Eye (tissue), 1 donor: ENCODE data around the gene SH3TC2.
A peak's percentile ranks its signal among the peaks of the same experiment; 100 is the strongest.
"Not testable (repeated sequence)": the region's sequence is repeated elsewhere in the genome, so short reads cannot be mapped to it uniquely, and the experiment has no call there.

Experiments used
- DNase-seq: peaks from one replicate; pipeline ENCODE4 v3.0.0-alpha.2; 2015

SH3TC2 gene

DNA sequence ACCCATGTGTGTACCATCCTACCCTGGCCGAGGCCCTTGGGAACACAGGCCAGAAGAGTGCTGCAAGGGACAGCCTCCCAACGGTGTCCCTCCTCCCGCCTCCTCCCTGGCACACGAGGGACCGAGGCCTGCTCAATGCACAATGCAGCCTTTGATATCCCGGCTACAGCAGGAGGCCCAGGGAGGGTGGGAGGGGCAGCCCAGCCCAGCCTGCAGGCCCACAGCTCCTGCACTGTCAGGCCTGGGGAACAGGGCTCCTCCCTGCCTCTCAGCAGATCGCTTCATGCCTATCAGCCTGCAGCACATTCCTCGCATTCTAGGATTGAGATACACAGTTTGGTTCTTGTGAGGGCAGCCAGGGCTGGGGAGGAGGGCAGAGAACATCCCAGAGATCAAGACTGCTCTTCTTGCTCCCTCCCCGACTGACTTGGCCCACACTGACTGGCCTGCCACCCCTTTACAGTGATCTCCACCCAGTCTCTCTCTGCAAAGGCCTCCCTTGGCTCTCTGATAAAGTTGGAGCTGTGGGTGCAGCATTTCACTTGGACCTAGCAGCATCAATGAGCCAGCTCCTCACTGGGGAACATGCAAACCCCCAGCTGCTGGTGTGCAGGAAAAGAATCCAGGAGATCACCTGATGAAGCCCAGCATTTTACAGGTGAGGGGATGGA lies at the start of gene SH3TC2:
SH3TC2 (minus strand) TSS at position 46 of the 671 bp plus-strand sequence; CDS start at position 6, 40 bp downstream.
- peak; percentile 77 for DNase-seq

DNA sequence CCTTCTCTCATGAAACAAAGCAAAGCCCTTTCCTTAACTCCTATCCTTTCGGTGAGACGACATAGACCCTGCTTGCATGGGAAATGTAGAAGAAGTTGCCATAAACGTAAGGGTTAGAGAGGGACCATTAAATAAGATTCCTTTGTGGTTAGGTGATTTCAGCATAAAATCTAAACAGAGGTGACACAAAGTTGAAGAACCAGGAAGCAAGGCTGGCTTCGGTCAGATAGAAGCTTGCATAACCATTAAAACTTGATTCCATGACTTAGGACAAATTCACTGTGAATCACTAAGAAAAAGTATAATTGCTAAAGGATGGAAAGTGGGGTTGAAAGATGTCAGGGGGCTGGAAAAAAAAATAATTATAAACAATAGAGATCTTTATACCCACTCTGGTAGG lies 47.5 kb upstream of the SH3TC2 start:
- no peak for DNase-seq

DNA sequence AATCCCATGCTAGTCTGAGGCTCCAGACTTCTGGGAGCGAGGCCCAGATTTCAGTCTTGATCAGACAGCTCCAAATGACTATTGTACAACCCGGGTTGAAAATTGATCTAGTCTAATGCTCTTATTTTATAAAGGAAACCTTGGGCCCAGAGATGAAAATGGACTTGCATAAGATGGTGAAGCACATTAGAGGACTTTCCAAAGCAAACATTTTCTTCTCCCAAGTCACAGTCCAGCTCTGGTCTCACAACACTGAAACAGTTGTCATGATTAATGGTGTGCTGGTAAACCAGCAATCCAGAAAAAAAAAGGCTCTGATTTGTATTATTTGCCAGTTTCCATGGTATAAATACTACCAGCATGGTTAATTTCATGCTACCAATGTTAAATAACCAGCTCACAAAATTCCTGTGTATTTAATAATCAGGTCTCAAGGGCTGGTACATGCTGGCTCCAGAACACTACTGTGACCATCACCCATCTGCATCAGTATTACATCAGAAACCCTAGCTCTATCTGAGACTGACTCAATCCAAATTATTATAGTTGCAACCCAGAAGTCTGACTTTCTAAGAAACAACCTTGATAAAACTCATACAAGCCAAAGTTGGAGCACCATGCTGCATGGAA lies 45.9 kb upstream of the SH3TC2 start:
- no peak for DNase-seq

DNA sequence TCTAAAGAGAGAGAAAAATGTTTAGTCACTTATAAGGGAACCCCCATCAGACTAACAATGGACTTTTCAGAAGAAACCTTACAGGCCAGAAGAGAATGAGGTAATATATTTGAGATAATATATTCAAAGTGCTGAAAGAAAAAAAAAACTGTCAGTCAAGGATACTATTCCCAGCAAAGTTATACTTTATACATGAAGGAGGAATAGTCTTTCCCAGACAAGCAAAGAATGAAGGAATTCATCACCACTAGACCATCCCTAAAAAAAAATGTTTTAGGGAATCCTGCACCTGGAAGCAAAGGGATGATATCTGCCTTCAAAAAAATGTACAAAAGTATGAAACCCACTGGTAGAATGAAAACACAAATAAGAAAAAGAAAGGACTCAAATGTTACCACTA lies 37.5 kb upstream of the SH3TC2 start:
- no peak for DNase-seq

DNA sequence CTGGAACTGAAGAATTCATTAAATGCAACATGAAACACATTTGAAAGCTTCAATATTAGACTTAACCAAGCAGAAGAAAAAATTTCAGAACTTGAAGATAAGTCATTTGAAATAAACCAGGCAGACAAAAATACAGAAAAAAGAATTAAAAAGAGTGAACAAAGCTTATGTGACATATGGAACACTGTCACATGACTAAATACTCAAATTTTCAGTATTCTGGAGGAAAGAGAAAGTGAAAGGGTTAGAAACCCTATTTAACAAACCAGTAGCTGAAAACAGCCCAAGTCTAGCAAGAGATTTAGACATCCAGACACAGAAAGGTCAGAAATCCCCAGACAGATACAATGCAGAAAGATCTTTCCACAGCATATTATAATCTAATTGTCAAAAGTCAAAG lies 37.1 kb upstream of the SH3TC2 start:
- DNase-seq = no peak

DNA sequence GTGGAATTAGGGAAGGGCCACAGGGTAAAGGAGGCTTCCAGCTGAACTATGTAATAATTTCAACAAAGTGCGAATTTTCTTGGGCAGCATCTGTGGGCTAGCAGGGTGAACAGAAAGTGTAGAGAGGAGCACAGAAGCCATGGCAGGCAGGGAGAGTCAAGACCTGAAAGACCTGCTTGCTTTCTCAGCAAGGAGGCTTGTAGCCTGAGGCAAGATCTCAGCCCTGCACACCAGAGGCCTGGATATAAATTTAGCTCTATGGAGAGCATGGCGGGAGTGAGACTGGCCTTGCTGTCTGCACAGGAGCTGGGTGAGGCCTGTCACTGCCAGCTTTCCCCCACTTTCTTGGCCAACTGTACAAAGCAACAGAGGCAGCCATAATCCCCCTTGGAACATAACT lies 32.1 kb upstream of the SH3TC2 start:
- no peak for DNase-seq

DNA sequence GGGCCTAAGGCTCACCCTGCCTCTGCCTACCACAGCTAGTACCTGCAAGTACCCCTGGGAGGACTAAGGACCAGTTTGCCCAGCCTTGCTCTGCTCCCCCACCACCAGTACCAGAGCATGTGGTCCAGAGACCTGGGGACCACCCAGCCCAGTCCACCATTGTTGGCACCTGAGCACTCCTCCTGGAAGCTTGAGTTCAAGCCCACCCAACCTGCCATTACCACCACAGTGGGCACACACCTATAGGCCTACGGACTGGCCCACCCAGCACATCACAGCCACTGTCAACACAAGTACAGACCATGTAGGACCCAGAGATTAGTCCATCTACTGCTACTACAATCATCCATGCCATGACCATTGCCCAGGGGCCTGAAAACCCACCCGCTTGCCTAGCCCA lies 30.8 kb upstream of the SH3TC2 start:
- DNase-seq = no peak

DNA sequence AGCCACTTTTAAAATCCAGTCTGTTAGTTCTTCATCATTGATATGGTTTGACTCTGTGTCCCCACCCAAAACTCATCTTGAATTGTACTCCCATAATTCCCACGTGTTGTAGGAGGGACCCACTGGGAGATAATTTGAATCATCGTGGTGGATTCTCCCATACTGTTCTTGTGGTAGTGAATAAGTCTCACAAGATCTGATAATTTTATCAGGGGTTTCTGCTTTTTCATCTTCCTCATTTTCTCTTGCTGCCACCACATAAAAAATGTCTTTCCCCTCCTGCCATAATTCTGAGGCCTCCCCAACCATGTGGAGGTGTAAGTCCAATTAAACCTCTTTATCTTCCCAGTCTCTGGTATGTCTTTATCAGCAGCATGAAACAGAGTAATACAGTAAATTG lies 26.9 kb upstream of the SH3TC2 start:
- DNase-seq = no peak

DNA sequence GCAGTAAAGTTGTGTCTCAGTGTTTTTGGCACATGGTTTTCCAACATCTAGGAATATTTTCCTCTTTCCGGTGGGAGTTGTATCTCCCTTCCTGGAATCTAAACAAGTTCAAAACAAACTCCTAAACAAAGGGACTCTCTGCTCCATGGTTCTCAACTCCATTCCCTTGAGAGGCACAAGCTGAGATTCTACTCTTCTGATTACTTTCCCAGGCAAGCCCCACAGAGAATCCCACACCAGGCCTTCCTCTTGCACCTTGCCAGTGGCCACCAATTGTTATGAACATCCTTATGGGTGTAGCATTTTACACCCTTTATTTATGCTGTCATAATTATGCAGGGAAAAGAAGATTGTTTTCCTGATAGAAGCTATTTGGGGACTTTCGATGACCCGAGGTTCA lies 25.8 kb upstream of the SH3TC2 start:
- no peak for DNase-seq

DNA sequence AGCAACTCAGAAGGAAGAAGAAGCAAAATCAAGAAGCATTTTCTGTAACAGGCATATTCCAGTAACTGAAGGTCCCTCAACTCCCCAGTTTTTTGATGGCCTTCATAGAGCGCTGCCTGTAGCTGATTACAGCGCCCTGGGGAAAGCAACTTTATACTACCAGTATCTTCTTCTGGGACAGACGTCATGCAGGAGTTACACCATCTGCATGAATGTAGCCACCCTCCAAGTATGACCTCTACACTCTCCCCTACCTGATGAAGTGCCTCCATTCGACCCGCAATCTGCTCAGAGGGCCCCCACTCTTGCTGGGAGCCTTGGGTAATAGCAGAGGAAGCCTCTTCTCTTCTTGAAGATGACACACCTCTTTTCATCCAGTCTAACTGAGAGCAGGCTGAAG lies 21.0 kb upstream of the SH3TC2 start:
- DNase-seq = no peak

DNA sequence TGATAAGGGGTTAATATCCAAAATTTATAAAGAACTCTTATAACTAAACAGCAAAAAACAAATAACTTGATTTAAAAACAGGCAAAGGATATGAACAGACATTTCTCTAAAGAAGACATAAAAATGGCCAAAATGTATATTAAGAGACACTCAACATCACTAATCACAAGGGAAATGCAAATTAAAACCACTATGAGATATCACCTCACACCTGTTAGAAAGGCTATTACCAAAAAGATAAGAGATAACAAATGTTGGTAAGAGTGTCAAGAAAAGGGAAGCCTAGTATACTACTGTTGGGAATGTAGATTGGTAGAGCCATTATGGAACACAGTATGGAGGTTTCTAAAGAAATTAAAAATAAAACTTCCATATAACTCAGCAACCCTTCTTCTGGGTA lies 19.4 kb upstream of the SH3TC2 start:
- DNase-seq = no peak

DNA sequence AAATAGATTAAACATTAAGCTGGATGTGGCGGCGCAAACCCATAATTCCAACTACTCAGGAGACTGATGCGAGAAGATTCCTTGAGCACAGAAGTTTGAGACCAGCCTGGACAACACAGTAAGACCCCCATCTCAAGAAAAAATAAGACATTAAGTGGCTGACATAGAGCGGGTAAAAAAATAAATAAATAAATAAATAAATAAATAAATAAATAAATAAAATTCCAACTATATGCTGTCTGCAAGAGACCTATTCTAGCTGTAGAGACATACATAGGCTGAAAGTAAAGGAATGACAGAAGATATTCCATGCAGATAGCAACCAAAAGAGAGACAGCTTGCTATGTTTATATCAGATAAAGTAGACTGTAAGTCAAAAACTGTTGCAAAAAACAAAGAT lies 17.4 kb upstream of the SH3TC2 start:
- DNase-seq = no peak

DNA sequence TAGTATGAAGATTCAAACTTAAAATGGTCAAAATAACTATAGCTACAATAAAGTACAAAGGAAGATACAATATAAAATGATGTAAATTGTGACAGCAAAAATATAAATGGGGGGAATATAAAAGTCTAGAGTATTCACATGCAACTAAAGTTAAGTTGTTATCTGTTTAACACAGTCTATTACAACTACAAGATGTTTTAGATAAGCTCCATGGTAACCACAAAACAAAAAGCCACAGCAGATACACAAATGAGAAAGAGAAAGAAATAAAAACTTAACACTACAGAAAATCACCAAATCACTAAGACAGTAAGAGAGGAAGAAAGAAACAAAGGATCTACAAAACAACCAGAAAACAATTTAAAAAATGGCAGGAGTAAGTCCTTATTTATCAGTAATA lies 17.0 kb upstream of the SH3TC2 start:
- DNase-seq = no peak

DNA sequence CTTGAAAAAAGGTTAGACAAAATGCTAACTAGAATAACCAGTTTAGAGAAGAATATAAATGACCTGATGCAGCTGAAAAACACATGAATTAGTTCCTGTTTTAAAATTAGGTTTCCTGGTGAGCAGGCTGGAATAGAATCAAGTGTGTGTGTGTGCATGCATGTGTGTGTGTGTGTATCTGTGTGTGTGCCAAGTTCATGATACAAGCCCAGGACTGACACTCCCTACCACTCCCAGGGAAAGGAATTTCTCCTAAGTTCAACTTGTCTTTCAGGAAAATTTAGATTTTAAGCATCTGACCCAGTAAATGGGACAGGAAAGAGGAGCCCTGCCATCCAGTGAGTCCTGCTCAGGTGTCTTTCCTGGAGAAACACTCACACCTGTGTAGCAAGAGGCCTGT lies 11.2 kb upstream of the SH3TC2 start:
- not testable (repeated sequence) for DNase-seq

DNA sequence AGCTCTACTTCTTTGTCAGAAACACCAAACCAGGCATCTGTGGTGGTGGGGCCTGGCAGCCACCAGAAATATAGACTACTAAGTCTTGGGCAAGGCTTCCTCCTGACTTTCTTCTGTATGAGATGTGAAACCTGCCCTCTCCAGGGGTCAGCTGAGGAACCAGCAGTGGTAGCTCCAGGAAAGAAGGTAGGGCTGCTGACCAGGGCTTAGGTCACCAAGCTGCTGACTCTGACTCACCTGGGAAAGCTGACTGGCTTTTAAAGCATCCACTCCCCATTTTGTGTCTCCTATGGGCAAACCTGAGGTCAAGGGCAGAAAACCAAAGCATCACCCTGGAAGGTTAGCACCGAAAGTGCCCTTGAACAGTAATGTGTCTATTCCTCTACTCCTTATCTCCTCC lies 10.4 kb upstream of the SH3TC2 start:
- no peak for DNase-seq

DNA sequence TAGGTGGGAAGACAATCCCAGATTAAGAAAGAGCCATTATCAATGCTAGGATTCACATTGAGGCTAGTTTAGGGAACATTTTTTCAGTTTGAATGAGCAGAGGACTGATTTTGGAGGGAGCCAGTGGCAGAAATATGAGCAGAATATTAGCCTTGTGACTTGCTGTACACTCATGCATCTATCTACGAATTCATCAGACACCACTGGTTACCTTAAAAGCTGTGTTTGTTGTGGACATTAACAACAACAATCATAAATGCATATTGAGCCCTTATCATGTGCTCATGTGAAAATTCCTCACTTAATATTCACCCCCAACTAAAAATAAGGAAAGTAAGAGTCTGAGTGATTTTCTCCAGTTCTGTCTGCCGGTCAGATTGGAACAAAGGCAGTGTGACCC lies 9.9 kb upstream of the SH3TC2 start:
- no peak for DNase-seq

DNA sequence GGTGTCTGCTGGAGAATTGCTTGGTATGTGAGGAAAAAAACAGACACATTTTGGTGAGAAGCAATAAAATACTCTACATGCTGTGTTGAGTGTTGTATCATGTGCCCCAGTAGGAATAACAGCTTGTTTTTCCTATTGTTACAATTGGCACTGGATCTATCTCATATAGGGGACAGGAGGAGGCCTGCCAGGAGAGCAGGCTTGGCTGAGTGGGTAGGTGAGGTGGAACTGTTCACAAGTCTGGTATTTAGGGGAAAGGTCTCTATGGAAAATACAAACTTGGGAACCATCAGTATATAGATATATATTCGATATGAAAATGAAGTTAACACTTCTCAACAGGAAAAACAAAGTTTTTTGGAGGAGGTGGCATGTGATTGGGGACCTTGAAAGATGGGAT lies 9.5 kb upstream of the SH3TC2 start:
- DNase-seq = no peak

DNA sequence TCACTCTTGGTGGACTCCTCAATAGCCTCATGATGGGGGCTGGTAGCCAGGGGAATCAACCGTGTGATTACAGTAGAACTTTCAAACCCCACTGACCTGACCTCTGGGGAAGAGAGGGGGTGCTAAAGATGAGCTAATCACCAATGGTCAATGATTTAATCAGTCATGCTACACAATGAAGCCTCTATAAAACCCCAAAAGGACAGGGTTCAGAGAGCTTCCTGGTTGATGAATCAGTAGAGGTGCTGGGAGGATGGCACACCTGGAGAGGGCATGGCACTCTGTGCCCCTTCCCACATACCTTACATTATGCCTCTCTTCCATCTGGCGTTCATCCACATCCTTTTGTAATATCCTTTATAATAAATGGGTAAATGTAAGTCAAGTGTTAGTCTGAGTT lies 8.9 kb upstream of the SH3TC2 start:
- no peak for DNase-seq

DNA sequence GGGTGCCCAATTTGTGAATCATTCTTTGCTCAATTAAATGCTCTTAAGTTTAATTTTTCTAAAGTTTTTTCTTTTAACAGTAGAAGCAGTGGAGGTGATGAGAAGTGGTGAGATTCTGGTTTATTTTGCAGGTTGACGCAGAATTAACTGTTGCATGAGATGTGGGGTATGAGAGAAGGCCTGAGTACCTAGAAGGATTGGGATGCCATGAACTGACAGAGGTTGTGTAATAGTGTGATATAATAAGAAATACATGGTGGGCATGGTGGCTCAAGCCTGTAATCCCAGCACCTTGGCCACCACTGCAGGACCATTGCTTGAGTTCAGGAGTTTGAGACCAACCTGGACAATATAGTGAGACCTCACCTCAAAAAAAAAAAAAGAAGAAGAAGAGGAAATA lies 8.4 kb upstream of the SH3TC2 start:
- DNase-seq = no peak

DNA sequence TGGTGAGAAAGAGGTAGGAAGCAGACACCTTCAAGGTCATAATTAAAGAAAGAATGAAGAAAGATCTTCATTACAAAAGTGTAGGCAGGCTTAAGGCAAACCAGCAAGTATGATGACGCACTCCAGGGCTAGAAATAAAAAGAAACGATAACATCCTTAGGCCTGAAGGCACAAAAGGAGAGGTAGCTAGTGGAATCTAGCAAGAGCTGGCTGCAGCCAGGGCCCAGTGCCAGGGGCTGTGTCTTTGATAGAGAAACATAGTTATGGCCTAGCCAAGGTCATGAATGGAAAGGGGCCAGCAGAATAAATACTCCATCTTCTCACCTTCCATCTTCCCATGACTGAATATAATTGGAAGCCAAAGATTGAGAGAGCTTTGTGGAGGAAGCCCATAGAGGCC lies 6.8 kb upstream of the SH3TC2 start:
- DNase-seq = no peak

DNA sequence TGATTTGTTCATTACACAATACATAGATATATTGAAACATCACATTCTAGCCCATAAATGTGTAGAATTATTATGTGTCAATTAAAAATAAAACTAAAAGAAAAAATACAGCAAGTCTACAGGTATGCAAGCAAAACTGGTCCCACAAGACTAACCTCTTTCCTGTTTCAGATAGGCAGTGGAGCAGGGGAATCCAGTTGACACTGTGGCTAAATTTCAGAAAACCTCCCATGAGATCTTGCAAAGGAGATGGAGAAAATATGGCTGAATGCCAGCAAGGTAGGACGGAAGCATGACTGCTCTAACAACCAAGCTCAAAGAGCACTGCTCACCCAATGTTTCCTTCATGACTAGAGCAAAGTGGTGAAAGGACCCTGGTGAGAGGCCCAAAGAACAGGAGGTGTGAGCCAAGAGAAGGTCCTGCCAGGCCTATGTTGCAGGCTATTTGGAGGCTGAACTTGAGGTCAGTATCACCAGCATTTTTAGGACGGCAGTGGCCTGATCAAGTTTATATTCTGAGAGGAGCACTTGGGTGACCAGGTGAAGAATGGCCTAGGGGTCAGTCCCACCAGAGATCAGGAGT lies 1.1 kb upstream of the SH3TC2 start:
- DNase-seq = no peak

DNA sequence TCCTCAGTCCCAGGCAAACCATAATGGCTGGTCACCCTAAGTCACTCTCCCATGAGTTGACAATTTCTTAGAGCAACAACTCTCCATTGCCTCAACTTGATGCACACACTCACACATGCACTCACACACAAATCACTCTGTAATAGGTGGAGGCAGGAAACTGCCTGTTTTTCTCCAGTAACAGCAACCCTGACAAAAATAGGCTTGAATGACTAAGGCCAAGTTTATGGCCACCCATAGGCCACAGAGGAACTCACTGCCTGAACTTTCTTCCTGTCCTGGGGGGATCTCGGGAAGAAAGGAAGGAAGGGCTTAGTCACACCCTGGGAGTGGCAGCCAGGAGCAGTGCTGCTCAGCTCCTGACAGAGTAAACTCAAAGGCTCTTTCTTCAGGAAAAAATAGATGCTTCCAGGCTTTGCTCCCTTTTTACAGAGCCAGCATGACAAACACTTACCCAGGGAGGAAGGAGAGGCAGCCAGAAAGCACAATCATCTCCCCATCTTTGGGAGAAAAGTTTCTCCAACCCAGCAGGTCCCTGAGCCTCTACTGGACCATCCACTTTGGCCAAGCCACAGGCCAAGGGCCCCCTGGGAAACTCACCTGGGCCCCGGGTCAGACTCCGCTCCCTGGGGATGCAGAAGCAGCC lies 368 bp downstream of the SH3TC2 start:
- peak; percentile 36 for DNase-seq

DNA sequence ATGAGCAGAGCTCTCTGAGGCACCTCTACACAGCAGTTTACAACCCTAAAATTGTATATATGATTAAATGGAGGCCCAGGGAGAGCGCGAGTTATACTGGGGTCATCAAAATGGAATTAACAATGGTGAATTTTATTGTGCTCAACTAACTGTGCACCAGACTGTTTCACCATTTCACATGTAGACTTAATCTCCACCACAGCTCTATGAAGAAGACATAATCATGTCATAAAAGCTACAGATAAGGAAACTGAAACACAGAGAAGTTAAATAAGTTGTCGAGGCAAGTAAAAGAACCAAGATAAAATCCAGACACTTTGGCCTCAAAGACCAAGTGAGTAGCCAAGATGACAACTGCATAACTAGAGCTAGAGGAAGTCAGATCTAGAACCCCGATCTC lies 1.5 kb downstream of the SH3TC2 start:
- DNase-seq = no peak

DNA sequence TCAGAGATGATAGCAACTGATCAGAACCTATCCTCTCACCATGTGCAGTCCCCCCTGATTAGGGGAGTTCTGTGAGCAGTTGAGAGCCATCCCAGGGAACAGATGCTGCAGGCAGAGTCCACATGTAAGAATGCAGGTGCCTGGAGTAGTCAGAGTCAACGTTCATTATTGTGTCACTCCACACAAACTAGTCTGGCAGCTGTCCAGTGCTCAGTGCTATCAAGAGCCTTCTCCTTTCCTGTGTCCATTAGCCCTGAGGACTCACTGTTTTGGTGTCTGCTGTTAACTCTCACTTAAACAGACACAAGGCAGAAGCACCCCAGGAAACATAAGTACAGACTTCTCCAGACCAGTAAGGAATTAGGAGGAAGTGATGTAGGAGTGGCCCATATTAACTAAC lies 2.5 kb downstream of the SH3TC2 start:
- peak; percentile 21 for DNase-seq
